Kidney (tissue), 14 donors: ENCODE measurements around the gene SERPINB6. TPM values are rescaled to one million over a fixed set of nuclear protein-coding genes. Genes with fewer than 3 reads are reported as not detected.

Experiments
- DNase-seq, 5 donors: peaks; one replicate each; pipeline ENCODE4 v3.0.0-alpha.2; 2013 to 2020
- FAIRE-seq: peaks from 2 replicates; lab custom pipeline; 2012; peaks lifted over from hg19 to GRCh38; lab: Jason Lieb, UNC
- H3K27ac ChIP-seq, 2 donors: one replicate each; pipeline ENCODE4 v1.7.0; 2013; ENCODE audit warnings: low read depth in 2 of 2, low read length in 2 of 2, inconsistent platforms in 1 of 2
- H3K27me3 ChIP-seq: one replicate; pipeline ENCODE4 v1.7.1; 2013; ENCODE audit warnings: low read length, inconsistent platforms; ENCODE audit not compliant: control insufficient read depth, insufficient read depth
- H3K36me3 ChIP-seq, 3 donors: one replicate each; pipeline versions ENCODE4 v1.7.0 to v1.7.1; 2013; ENCODE audit warnings: low read length in 3 of 3, control low read depth in 1 of 3, inconsistent platforms in 1 of 3; ENCODE audit not compliant: insufficient read depth in 3 of 3, control insufficient read depth in 2 of 3
- H3K4me1 ChIP-seq, 3 donors: one replicate each; pipeline versions ENCODE4 v1.7.0 to v1.7.1; 2013; ENCODE audit warnings: low read length in 3 of 3, inconsistent platforms in 1 of 3, low read depth in 1 of 3; ENCODE audit not compliant: control insufficient read depth in 2 of 3, insufficient read depth in 2 of 3
- H3K4me3 ChIP-seq, 3 donors: one replicate each; pipeline versions ENCODE4 v1.7.0 to v1.8.1; 2013; ENCODE audit warnings: low read length in 3 of 3, control low read depth in 1 of 3, inconsistent platforms in 1 of 3
- H3K9ac ChIP-seq, 3 donors: one replicate each; pipeline versions ENCODE4 v1.7.0 to v1.7.1; 2013; ENCODE audit warnings: low read length in 3 of 3, control low read depth in 1 of 3, inconsistent platforms in 1 of 3
- H3K9me3 ChIP-seq, 3 donors: one replicate each; pipeline versions ENCODE4 v1.7.0 to v1.7.1; 2013; ENCODE audit warnings: low read length in 3 of 3, control low read depth in 1 of 3, inconsistent platforms in 1 of 3; ENCODE audit not compliant: control insufficient read depth in 2 of 3, insufficient read depth in 1 of 3
- intact Hi-C: fragments of 100-400 bp; cut with DNase I; formaldehyde crosslinking; loops from one replicate; pipeline ENCODE4 v1.11.1; 2022
- polyA plus RNA-seq: library from polyadenylated mRNA; stranded (reverse); fragments of 350-450 nt; fragmentation: Illumina TruSeq; extraction: RNeasy Lipid Tissue Mini Kit (QIAGEN cat#74804); gene quantifications from one replicate; pipeline ENCODE4 v1.2.3, GENCODE V29; 2014; ENCODE audit warnings: low read depth, low replicate concordance; ENCODE audit not compliant: insufficient read depth
- total RNA-seq: library from RNA; stranded (reverse); fragmentation: NEBNext Ultra II Directional; extraction: Animal tissue kit (Norgen Biotek cat#: 25700); gene quantifications from one replicate; pipeline ENCODE4 v1.2.1, GENCODE V29; 2021
- TF ChIP-seq, protein P1 (sequence below): IDR thresholded peaks from 3 replicates; pipeline ENCODE4 v1.5.1; 2012; ENCODE audit warnings: mild to moderate bottlenecking, moderate library complexity, borderline replicate concordance; ENCODE audit not compliant: insufficient read depth; ENCODE audit errors: extremely low read depth
- donor health status: control.
- donor health status: control.
- donor health status: control.
- donor health status: control.
- donor health status: control.
- donor health status: DM: yes; HTN: yes; CAD: no.
- donor health status: Normal renal cell carcinoma (clear cell type).

Gene SERPINB6
- total and polyA plus RNA-seq, 2 donors from 2014 or later = 136 to 212 TPM

DNA sequence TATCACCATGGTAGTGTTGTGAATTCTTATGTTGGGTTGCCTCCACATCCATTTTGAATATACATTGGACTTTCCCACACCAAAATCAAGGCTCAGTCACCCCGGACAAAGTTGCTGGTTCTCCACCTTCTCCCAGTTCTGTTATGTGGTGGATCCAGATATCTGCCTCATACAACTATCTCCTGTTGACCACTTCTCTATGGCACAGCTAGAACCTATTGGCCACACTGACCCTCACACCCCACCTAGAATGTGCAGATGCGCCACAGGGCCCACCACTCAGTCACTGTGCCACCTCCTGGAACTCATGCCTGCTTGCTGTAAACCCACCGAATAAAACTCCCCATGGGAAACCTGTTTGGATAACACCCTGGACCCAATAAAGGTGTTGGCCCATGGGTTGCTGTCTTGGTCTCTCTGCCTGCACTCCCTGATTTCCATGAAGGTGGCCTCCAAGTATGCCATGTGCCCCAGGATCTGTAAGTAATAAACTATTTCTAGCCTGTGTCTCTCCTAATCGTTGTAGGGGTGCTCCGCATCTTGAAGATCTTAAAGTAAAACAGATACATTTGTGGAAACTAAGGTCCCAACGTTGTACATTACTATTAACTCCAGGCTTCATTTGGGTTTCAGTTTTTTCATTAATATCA lies 21.1 kb upstream of the SERPINB6 start:
- H3K27ac ChIP-seq = no peak overlapping the region
- peaks cover 3 to 6% (median 6%) of the 10 kb centered on the region in 3 donors for H3K4me1 ChIP-seq
- DNase-seq (peak in 1 of 5 donors; percentile 26), FAIRE-seq (no peak)
- H3K27me3 ChIP-seq = no peaks in the 10 kb centered on the region
- H3K9ac ChIP-seq = no peak overlapping the region
- H3K9me3 ChIP-seq = no peaks in the 10 kb centered on the region
- no peaks in the 10 kb centered on the region for H3K36me3 ChIP-seq
- TF ChIP-seq, protein P1, sequence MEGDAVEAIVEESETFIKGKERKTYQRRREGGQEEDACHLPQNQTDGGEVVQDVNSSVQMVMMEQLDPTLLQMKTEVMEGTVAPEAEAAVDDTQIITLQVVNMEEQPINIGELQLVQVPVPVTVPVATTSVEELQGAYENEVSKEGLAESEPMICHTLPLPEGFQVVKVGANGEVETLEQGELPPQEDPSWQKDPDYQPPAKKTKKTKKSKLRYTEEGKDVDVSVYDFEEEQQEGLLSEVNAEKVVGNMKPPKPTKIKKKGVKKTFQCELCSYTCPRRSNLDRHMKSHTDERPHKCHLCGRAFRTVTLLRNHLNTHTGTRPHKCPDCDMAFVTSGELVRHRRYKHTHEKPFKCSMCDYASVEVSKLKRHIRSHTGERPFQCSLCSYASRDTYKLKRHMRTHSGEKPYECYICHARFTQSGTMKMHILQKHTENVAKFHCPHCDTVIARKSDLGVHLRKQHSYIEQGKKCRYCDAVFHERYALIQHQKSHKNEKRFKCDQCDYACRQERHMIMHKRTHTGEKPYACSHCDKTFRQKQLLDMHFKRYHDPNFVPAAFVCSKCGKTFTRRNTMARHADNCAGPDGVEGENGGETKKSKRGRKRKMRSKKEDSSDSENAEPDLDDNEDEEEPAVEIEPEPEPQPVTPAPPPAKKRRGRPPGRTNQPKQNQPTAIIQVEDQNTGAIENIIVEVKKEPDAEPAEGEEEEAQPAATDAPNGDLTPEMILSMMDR = no peak
- intact Hi-C loops = no loop called here
- H3K4me3 ChIP-seq = no peak overlapping the region

DNA sequence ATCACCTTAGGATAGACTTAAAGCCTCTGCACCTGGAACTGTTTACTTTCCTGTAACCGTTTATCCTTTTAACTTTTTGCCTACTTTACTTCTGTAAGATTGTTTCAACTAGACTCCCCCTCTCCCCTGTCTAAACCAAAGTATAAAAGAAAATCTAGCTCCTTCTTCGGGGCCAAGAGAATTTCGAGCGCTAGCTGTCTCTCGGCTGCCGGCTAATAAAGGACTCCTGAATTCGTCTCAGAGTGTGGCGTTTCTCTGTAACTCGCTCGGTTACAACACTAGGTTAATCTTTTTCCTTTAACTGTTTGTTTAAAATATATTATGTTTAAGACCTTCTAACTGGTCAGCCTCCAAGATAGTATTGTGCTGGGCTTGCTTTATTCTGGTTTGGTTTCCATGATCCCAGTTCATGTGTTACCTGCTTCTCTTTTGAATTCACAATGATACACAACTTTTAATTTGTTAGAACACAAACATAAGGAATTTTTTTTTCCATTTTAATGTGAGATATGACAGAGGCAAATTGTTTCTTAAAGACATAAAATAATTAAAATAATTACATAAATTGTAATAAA lies 19.7 kb upstream of the SERPINB6 start:
- H3K9ac ChIP-seq = peak overlapping the region; percentile 93 to 99 (median 99)
- intact Hi-C loops = no loop called here
- no peak for FAIRE-seq
- H3K27ac ChIP-seq = peak overlapping the region; percentile 98 to 100
- TF ChIP-seq, protein P1 = no peak
- peaks cover 3 to 6% (median 6%) of the 10 kb centered on the region in 3 donors for H3K4me1 ChIP-seq
- no peaks in the 10 kb centered on the region for H3K36me3 ChIP-seq
- DNase-seq = peak in 1 of 5 donors; percentile 67
- H3K9me3 ChIP-seq = no peaks in the 10 kb centered on the region
- H3K4me3 ChIP-seq = peak overlapping the region; percentile 98 to 99 (median 98)
- no peaks in the 10 kb centered on the region for H3K27me3 ChIP-seq

DNA sequence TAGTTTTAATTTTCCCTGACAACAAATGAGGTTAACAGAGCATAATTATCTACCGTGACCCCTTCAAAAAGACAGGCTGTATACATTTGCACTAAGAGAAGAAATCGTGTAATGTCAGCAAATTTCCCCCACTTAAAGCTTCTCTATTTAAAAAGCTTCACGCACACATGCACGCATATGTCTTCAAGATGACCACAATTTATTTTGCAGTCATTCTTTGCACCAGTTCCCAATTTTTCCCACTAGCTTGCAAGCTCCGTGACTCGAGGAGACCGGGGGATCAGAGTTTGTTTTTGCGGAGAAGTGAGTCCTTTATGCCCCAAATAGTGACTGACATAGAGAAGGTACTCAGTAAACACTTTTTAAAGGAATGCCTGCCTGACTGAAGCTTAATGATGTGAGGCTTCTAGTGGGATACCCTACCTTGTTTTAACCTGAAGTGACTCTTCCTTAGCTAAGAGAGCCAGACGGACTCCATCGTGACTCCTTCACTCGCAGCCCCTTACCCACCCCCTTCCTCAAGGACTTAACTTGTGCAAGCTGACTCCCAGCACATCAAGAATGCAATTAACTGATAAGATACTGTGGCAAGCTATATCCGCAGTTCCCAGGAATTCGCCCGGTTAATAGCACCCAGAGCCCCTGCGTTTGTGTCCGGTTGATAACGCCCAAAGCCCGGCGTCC lies 19.0 kb upstream of the SERPINB6 start:
- TF ChIP-seq, protein P1 = no peak
- intact Hi-C loops = no loop called here
- peaks cover 3 to 6% (median 6%) of the 10 kb centered on the region in 3 donors for H3K4me1 ChIP-seq
- peak overlapping the region; percentile 98 to 100 for H3K27ac ChIP-seq
- H3K9ac ChIP-seq = peak overlapping the region; percentile 93 to 99 (median 99)
- DNase-seq (peak in 4 of 5 donors; percentile 66 to 89 (median 78)), FAIRE-seq (no peak)
- H3K9me3 ChIP-seq = no peaks in the 10 kb centered on the region
- H3K27me3 ChIP-seq = no peaks in the 10 kb centered on the region
- peak overlapping the region; percentile 98 to 99 (median 98) for H3K4me3 ChIP-seq
- H3K36me3 ChIP-seq = no peaks in the 10 kb centered on the region
